GM12878 (cell line): ENCODE results near the gene CCDC74B. TPM values are rescaled to one million over a fixed set of nuclear protein-coding genes. Genes with fewer than 3 reads are reported as not detected.
"Not testable (repeated sequence)": the region's sequence is repeated elsewhere in the genome, so short reads cannot be mapped to it uniquely, and the experiment has no call there.

ENCODE experiments used
- ATAC-seq: fragments of 200-7000 bp; cut with Tn5 transposase; 3 replicates; pipeline ENCODE4 v1.9.1; 2020; ENCODE audit warnings: mild to moderate bottlenecking, moderate library complexity
- BruUV-seq: library from RNA; stranded (reverse); fragments of 400-500 nt; replicated peaks from 2 replicates; lab custom pipeline; 2021; lab: Mats Ljungman, UMichigan
- CTCF ChIA-PET: fragments of 300-600 bp; sonication (Branson Sonifier 250); formaldehyde crosslinking; extraction: SDS; loops from one replicate; lab custom pipeline; 2021; ENCODE audit warnings: inconsistent platforms; lab: Yijun Ruan, JAX
- POLR2A ChIA-PET: fragments of 350-600 bp; formaldehyde crosslinking; extraction: SDS; loops from one replicate; lab custom pipeline; 2021; ENCODE audit warnings: inconsistent platforms; lab: Charles Lee
- RAD21 ChIA-PET: fragments of 300-600 bp; sonication (Branson Sonifier 250); formaldehyde crosslinking; loops from one replicate; lab custom pipeline; 2023; ENCODE audit warnings: antibody characterized with exemption; ENCODE audit not compliant: unreplicated experiment; lab: Charles Lee
- SMC1A ChIA-PET: fragments of 300-600 bp; sonication (Branson Sonifier 250); formaldehyde crosslinking; loops from one replicate; lab custom pipeline; 2023; ENCODE audit not compliant: unreplicated experiment, uncharacterized antibody; lab: Charles Lee
- DNase-seq: peaks from one replicate; pipeline ENCODE4 v3.0.0-alpha.2; 2011; ENCODE audit warnings: low read depth, low spot score
- FAIRE-seq: peaks from 3 replicates; lab custom pipeline; 2011; peaks lifted over from hg19 to GRCh38; lab: Jason Lieb, UNC
- H2AFZ ChIP-seq: 2 replicates; pipeline ENCODE4 v1.6.0; 2011; ENCODE audit warnings: low read depth, low read length, control low read depth; ENCODE audit not compliant: control insufficient read depth
- H3K27ac ChIP-seq: 2 replicates; pipeline ENCODE4 v1.5.1; 2011; ENCODE audit warnings: control low read depth; ENCODE audit not compliant: control insufficient read depth, insufficient read depth
- H3K27me3 ChIP-seq, 2 experiments: replicated peaks in 1 of 2; 2 replicates each; pipeline versions ENCODE4 v1.6.0 to v1.6.1; 2011; ENCODE audit warnings: low read length in 1 of 2; ENCODE audit not compliant: control insufficient read depth in 2 of 2, insufficient read depth in 2 of 2
- H3K36me3 ChIP-seq, 2 experiments: 2 replicates each; pipeline ENCODE4 v1.5.1; 2011; ENCODE audit warnings: low read length in 1 of 2; ENCODE audit not compliant: control insufficient read depth in 2 of 2, insufficient read depth in 2 of 2
- H3K4me1 ChIP-seq: 2 replicates; pipeline ENCODE4 v1.6.1; 2011; ENCODE audit warnings: mild to moderate bottlenecking, low read length, moderate library complexity, mixed read lengths; ENCODE audit not compliant: control insufficient read depth, insufficient read depth
- H3K4me2 ChIP-seq: 2 replicates; pipeline ENCODE4 v1.6.0; 2011; ENCODE audit warnings: control low read depth; ENCODE audit not compliant: control insufficient read depth, insufficient read depth
- H3K4me3 ChIP-seq: fragments of 200-600 bp; sonication (generic); 2 replicates; pipeline ENCODE4 v1.5.1; 2016
- H3K79me2 ChIP-seq: 2 replicates; pipeline ENCODE4 v1.6.0; 2011; ENCODE audit warnings: low read length; ENCODE audit not compliant: control insufficient read depth, insufficient read depth
- H3K9ac ChIP-seq: 2 replicates; pipeline ENCODE4 v1.8.0; 2011; ENCODE audit warnings: low read length, control low read depth, mixed read lengths; ENCODE audit not compliant: control insufficient read depth, insufficient read depth
- H3K9me3 ChIP-seq: replicated peaks from 3 replicates; pipeline ENCODE4 v1.5.1; 2011; ENCODE audit warnings: mild to moderate bottlenecking, low read length; ENCODE audit not compliant: control insufficient read depth, insufficient read depth
- H4K20me1 ChIP-seq: 2 replicates; pipeline ENCODE4 v1.6.0; 2011; ENCODE audit not compliant: control insufficient read depth, insufficient read depth
- WGBS: methylation state at CpG from one replicate; pipeline ENCODE4 v1.1.6; 2016; ENCODE audit warnings: low lambda C conversion rate; ENCODE audit not compliant: insufficient replicate concordance, insufficient coverage; ENCODE audit errors: missing lambda C conversion rate; 5-methylcytosine and 5-hydroxymethylcytosine counted together
- in situ Hi-C: fragments of 300-500 bp; cut with MboI; formaldehyde crosslinking; loops from 9 replicates; pipeline ENCODE4 v1.14.3; 2018; ENCODE audit warnings: mixed read lengths
- intact Hi-C: fragments of 100-400 bp; cut with micrococcal nuclease; formaldehyde crosslinking; loops from one replicate; pipeline ENCODE4 v1.14.2; 2022; ENCODE audit not compliant: unreplicated experiment
- polyA plus RNA-seq, 11 experiments: library from polyadenylated mRNA; depleted of rRNA in 4 of 11; unstranded in 6 of 11; stranded (reverse) in 5 of 11; fragments of >200 nt; fragmentation: Nextera tagmentation in 4 of 11; fragmentation: Illumina TruSeq in 1 of 11; extraction: Ambion mirVana in 4 of 11; extraction: Trizol in 1 of 11; gene quantifications; 1 replicate in 1 of 11; 2 replicates in 10 of 11; pipeline versions ENCODE4 v1.2.1 to v1.2.3, GENCODE V29; 2011 to 2016; ENCODE audit warnings: inconsistent platforms in 2 of 11, missing spikeins in 2 of 11, low read depth in 1 of 11
- total RNA-seq, 4 experiments: library from RNA; depleted of rRNA in 3 of 4; stranded (reverse); fragments of >200 nt in 3 of 4; fragmentation: Illumina TruSeq in 1 of 4; extraction: Trizol in 1 of 4; gene quantifications; 2 replicates each; pipeline versions ENCODE4 v1.2.1 to v1.2.3, GENCODE V29; 2013 to 2021

Gene CCDC74B
- total and polyA plus RNA-seq, 10 of the 15 experiments (the other 5 are each of a cell fraction or from before 2014, with no cell fraction given) = 0.52 to 21.2 (median 9.7) TPM

DNA sequence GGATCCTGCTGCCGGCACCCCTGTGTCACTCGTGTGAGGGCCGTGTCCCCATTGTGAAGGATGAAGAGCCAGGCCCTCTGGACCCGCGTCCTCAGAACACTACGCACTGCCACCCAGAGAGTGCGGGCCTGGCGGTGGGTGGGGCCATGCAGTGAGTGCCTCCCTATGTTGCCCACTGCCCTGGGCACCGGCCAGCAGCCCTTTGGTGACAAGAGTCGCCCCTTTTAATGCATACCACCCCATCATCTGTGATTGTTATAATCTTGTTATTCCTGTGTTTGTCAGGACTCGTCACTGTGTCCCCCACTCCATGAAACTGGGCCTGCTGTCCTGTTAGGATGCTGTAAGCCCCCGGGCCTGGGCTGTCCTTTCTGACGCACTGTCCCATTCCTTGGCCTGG lies 6.6 kb downstream of the CCDC74B start:
- H3K27ac ChIP-seq, H3K9ac ChIP-seq, SMC1A ChIA-PET, CTCF ChIA-PET, ATAC-seq, H4K20me1 ChIP-seq, RAD21 ChIA-PET, intact Hi-C loops, H3K4me1 ChIP-seq, POLR2A ChIA-PET, DNase-seq, H3K4me3 ChIP-seq, H3K27me3 ChIP-seq, FAIRE-seq, H3K9me3 ChIP-seq, H3K79me2 ChIP-seq, H3K36me3 ChIP-seq, H2AFZ ChIP-seq, H3K4me2 ChIP-seq, BruUV-seq: not testable (repeated sequence)
- in situ Hi-C loops = loop anchor here (5.0 kb wide), 2 partner anchors 1389 to 1414 kb away; partner anchors contain the start of gene CCDC74A
- WGBS = 51% methylated on average over 3 of the region's 13 CpGs

DNA sequence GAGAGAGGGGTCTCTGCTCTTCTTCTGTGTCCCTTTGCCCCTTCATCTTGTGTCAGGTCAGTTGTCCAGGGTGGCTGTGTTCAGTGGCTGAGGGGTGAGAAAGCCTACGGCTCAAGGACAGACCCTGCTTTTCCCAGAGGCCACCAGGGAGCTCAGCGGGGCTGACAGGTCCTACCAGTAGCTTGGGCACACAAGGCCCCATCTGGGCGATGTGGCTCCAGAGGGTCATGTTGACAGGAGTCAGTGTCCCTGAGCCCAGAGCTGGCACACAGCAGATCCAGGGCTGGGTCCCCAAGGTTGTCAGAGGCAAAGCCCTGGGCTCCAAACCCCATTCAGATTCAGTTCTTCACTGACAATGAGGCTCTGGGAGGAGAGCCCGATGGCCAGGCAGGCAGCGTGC lies 7.8 kb downstream of the CCDC74B start:
- FAIRE-seq, ATAC-seq, POLR2A ChIA-PET, SMC1A ChIA-PET, H3K4me3 ChIP-seq, BruUV-seq, CTCF ChIA-PET, H3K27me3 ChIP-seq, H3K27ac ChIP-seq, H3K9me3 ChIP-seq, DNase-seq, H3K4me2 ChIP-seq, H2AFZ ChIP-seq, H4K20me1 ChIP-seq, H3K4me1 ChIP-seq, H3K79me2 ChIP-seq, H3K9ac ChIP-seq, RAD21 ChIA-PET, intact Hi-C loops, H3K36me3 ChIP-seq: not testable (repeated sequence)
- 43% methylated on average over 5 of the region's 5 CpGs for WGBS
- in situ Hi-C loops = loop anchor here (5.0 kb wide), 2 partner anchors 1390 to 1415 kb away; partner anchors contain the start of gene CCDC74A

DNA sequence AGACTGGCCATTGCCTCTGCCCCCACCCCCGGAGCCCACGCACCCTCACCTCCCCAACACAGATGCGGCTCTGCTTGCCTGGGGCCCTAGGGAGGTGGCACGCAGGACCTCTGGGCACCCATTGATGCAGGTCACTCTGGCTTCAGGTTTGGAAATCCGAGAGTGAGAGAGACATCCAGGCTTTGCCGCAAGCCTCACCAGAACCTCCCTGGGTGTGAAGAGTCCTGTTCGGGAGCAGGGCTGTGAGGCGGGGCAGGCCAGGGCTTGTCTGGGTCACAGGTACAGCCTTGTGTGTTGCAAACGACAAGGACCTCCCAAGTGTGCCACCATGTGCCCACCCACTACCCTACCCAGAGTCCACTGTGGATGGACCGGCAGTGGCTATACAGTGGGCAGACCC lies 8.4 kb downstream of the CCDC74B start:
- BruUV-seq, H3K9me3 ChIP-seq, H3K27me3 ChIP-seq, H3K9ac ChIP-seq, H3K27ac ChIP-seq, H4K20me1 ChIP-seq, CTCF ChIA-PET, H3K4me1 ChIP-seq, ATAC-seq, H3K36me3 ChIP-seq, H3K4me2 ChIP-seq, RAD21 ChIA-PET, H3K4me3 ChIP-seq, intact Hi-C loops, SMC1A ChIA-PET, H3K79me2 ChIP-seq, POLR2A ChIA-PET, DNase-seq, H2AFZ ChIP-seq, FAIRE-seq: not testable (repeated sequence)
- in situ Hi-C loops = loop anchor here (5.0 kb wide), 2 partner anchors 1391 to 1416 kb away; partner anchors contain the start of gene CCDC74A
- 77% methylated on average over 5 of the region's 10 CpGs for WGBS
